Measurements from ENCODE around the gene TCF4.

DNA sequence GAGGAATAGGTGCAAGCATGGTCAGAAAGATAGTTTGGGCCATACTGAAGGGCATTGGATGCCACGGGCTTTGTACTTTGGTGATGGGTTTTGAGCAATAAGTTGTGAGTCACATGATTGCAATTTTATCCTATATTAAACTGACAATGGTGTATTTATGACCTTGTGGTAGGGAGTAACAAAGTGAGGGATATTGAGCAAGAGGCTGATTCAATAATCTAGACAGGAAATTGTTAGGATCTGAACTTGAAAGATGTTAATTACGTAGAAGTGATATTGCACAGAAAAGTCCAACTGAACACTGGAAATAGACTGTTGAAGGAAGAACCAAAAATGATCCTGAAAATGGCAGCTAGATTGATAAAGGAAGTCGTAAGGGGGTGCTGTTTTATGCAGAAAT is 46.6 kb upstream of the TCF4 start:
- TF ChIP-seq REST (IDR thresholded peaks at IDR 0.05; ENCODE audit: insufficient read depth in 1 of 2, low read depth in 2 of 2, low read length in 1 of 2) (no peak), CTCF (IDR thresholded peaks at IDR 0.05) (no peak), POLR2AphosphoS5 (IDR thresholded peaks at IDR 0.05; ENCODE audit: low read depth, low read length) (no peak), SIN3A (IDR thresholded peaks at IDR 0.05; ENCODE audit: borderline replicate concordance, insufficient read depth, low read depth, low read length) (no peak), TCF7L2 (IDR thresholded peaks at IDR 0.05; ENCODE audit: low read depth, low read length) (no peak)

Measured in Panc1 (cell line).